Motor neuron (in vitro differentiated cells): ENCODE results near the gene RBM10. TPM values are rescaled to one million over a fixed set of nuclear protein-coding genes. Genes with fewer than 3 reads are reported as not detected.

Experiments
- ATAC-seq, 8 experiments: fragments of 200-7000 bp; cut with Tn5 transposase; replicated peaks in 6 of 8; 2 replicates each; pipeline ENCODE4 v1.8.0; 2021; ENCODE audit warnings: mild to moderate bottlenecking in 8 of 8, moderate library complexity in 8 of 8
- H3K27ac ChIP-seq, 2 donors: fragments of 250-450 bp; sonication (Bioruptor Pico); 2 replicates each; pipeline ENCODE4 v1.9.0; 2021; ENCODE audit warnings: antibody characterized with exemption in 2 of 2, mild to moderate bottlenecking in 2 of 2, moderate library complexity in 1 of 2
- H3K4me1 ChIP-seq, 2 donors: fragments of 250-450 bp; sonication (Bioruptor Pico); replicated peaks in 1 of 2; 2 replicates each; pipeline ENCODE4 v1.6.1; 2021; ENCODE audit warnings: antibody characterized with exemption in 2 of 2, mild to moderate bottlenecking in 2 of 2, moderate library complexity in 1 of 2
- H3K4me3 ChIP-seq, 5 donors: fragments of 250-450 bp; sonication (Bioruptor Pico); 2 replicates each; pipeline ENCODE4 v1.9.0; 2021; ENCODE audit warnings: antibody characterized with exemption in 5 of 5, mild to moderate bottlenecking in 5 of 5, moderate library complexity in 4 of 5
- WGBS, 10 experiments: fragments of 450-650 bp; shearing (Covaris generic); methylation state at CpG; one replicate each; pipeline ENCODE4 v1.0.0; 2022; 5-methylcytosine and 5-hydroxymethylcytosine counted together
- in situ Hi-C, 9 experiments: fragments of 400-800 bp; cut with MboI; loops; one replicate each; pipeline ENCODE4 v1.15.0; 2021; ENCODE audit warnings: low sequenced_read_pairs in 9 of 9, low pct_unique_long_range_greater_than_20kb in 2 of 9; ENCODE audit not compliant: unreplicated experiment in 9 of 9
- total RNA-seq, 8 experiments: library from RNA; unstranded; fragments of 300-600 nt; gene quantifications; 2 replicates each; pipeline versions ENCODE4 v1.2.3 to v1.2.4, GENCODE V29; 2022

RBM10 gene
- total RNA-seq, 8 experiments from 2014 or later: 32.8 to 64.9 (median 39.9) TPM

DNA sequence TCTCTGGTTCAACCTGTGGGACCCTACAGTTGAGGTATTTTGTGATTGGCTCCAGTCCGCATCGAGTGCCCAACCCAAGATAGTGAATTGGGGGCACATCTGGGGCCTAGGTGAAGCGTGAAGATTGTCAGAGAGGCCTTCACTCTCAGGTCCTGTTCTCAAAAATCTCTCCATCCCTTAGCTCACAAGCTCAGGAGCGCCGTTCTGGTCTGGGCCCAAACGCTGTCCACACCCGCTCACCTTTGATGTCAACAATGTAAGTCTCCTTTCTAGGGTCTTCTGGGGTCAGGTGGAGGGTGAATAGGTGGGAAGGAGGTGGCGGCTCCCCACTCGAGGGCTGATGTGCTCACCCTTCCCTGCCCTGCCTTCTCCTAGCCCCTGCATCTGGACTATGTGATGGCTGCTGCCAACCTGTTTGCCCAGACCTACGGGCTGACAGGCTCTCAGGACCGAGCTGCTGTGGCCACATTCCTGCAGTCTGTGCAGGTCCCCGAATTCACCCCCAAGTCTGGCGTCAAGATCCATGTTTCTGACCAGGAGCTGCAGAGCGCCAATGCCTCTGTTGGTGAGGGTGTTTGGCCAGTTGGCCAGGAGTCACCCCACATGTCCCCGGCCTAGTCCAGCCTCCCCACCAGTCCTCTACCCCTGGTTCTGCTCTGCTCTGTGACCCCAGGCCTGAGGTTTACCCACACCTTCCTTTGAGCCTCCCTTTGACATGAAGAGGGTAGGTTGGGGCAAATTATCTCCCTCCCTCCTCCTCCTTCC is 65.8 kb downstream of the RBM10 start:
- 100% methylated on average over 1 to 5 of the region's 15 CpGs; no CpG with 5 or more reads in 8 of the 10 experiments for WGBS, 10 experiments
- ATAC-seq: no peak
- in situ Hi-C loops: loop anchor here in 6 of 9 experiments (25.0 kb wide), 2 partner anchors 176 to 301 kb away; no protein-coding TSS in a partner anchor

GRCh38 chrX:47212381-47213293 is 67.6 kb downstream of the RBM10 start:
- Histone ChIP-seq H3K27ac (no peak overlapping the region), H3K4me1 (peaks cover 7 to 9% of the 10 kb centered on the region in 2 donors), H3K4me3 (no peak overlapping the region)
- 20 to 100% (median 98%) methylated on average over 1 to 8 of the region's 12 CpGs; no CpG with 5 or more reads in 4 of the 10 experiments for WGBS, 10 experiments
- in situ Hi-C loops: loop anchor here in 6 of 9 experiments (25.0 kb wide), 2 partner anchors 175 to 300 kb away; no protein-coding TSS in a partner anchor
- no peak for ATAC-seq

More for the DNA sequence above, 65.8 kb downstream of the RBM10 start:
- H3K4me3 ChIP-seq: no peak overlapping the region
- no peaks in the 10 kb centered on the region for H3K4me1 ChIP-seq
- no peak overlapping the region for H3K27ac ChIP-seq

DNA sequence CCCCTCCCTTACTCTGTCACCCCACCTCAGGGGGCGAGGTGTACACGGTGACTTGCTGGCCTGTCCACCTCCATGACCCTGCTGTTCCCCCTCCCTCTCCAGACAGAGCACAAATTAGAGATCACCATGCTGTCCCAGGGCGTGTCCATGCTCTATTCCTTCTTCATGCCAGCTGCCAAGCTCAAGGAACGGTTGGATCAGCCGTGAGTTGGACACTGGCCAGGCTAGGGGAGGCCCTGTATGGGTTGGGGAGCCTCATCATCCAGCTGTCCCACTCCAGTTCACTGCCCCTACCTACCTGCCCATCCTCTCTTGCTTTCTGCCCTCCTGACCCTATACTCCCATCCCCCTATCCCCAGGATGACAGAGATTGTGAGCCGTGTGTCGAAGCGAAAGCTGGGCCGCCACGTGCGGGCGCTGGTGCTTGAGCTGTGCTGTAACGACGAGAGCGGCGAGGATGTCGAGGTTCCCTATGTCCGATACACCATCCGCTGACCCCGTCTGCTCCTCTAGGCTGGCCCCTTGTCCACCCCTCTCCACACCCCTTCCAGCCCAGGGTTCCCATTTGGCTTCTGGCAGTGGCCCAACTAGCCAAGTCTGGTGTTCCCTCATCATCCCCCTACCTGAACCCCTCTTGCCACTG is 69.5 kb downstream of the RBM10 start:
- WGBS, 10 experiments: 98% methylated on average over 11 of the region's 20 CpGs; no CpG with 5 or more reads in 9 of the 10 experiments
- in situ Hi-C loops: loop anchor here in 6 of 9 experiments (25.0 kb wide), 2 partner anchors 173 to 298 kb away; no protein-coding TSS in a partner anchor
- Histone ChIP-seq H3K4me3 (no peak overlapping the region), H3K4me1 (peaks cover 7 to 9% of the 10 kb centered on the region in 2 donors), H3K27ac (no peak overlapping the region)
- ATAC-seq: no peak

DNA sequence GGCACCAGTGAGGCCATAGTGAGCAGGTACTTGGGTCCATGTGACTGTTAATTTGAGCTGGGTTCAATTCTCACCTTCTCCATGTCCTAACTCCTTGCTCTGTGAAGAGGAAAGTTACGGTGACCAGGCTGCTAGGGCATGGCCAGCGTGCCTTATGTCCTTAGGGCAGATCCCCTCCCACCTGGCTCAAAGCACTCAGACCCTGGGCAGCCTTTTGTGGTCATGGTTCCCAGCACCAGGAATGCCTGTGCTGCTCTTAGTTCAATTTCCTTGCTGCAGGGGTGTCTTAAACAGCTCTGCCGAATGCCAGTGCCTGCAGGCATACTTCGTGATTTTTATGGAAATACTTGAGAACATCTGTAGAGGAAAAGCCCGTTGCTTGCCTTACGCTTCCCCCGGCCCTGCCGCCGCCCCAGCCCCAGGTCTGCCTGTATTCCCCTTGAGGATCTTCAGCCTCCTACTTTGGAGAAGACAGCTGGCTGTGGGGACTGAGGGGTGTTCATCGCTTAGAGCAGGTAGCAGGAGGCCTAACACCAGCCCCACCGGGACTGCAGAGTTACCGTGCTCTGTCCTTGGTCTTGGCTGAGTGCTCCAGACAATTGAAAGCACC is 70.4 kb downstream of the RBM10 start:
- WGBS, 10 experiments: 94% methylated on average over 12 of the region's 12 CpGs; no CpG with 5 or more reads in 9 of the 10 experiments
- no peak overlapping the region for H3K4me3 ChIP-seq
- in situ Hi-C loops: loop anchor here in 6 of 9 experiments (25.0 kb wide), 2 partner anchors 172 to 297 kb away; no protein-coding TSS in a partner anchor
- peaks cover 13 to 15% of the 10 kb centered on the region in 2 donors for H3K4me1 ChIP-seq
- ATAC-seq: no peak
- no peak overlapping the region for H3K27ac ChIP-seq

DNA sequence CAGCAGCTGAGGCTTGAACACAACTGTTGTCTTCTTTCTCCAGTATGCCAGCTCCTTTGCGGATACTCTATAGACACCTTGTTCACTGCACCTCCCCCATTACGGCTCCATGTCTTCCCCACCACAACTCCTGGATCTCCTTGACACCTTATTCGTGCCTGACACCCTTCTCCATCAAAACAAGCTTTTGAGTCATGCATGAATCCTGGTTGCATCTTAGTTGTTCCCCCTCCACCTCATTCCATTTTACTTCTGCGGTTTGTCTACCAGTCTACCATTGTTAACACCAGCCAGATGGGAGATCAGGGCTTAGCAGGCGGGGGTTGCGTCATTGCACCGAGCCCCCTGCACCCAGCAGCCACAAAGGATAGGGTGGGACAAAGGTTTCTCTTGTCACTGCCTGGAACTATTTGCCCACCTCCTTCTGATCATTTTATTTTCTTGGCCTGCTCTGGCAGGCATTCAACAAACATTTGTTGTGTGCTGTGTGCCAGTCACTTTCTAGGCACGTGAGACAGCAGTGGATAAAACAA is 71.4 kb downstream of the RBM10 start:
- in situ Hi-C loops: loop anchor here in 6 of 9 experiments (25.0 kb wide), 2 partner anchors 171 to 296 kb away; no protein-coding TSS in a partner anchor
- H3K4me3 ChIP-seq: no peak overlapping the region
- ATAC-seq: no peak
- H3K4me1 ChIP-seq: peaks cover 16 to 19% of the 10 kb centered on the region in 2 donors
- H3K27ac ChIP-seq: peak overlapping the region; percentile 71 to 83
- 82 to 100% (median 83%) methylated on average over 2 to 7 of the region's 8 CpGs; no CpG with 5 or more reads in 7 of the 10 experiments for WGBS, 10 experiments

DNA sequence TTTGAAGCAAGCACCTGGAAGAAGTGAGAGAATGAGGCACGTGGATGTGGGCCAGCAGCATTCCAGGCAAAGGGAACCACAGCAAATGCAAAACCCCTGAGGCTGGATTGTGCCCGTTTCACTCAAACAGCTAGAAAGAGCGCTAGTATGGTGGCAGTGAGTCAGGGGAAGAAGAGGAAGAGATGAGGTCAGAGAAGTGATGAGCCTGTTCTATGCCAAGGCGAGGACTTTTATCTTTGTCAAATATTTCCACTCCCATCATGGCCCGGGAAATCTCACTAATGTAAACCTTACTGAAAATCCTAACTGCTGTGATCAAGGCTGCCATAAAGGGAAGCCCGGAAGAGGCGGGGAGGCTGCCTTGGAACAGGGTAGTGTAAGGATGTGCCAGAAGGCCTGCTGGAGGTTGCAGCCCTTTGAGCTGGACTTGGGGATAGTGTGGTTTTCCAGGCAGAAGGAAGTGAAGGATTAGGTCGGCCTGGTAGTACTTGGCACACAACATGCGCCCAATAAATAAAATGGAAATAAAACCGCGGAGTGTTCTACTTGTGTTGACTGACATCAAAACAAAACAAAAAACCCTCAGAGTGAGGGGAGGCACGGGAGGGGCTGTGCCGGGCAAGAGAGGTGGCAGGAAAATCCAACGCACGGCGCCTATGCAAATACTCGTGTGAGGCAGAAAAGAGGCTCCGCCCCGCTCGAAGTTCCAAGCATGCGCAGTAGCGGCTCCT is 72.3 kb downstream of the RBM10 start:
- Histone ChIP-seq H3K4me1 (peaks cover 16 to 19% of the 10 kb centered on the region in 2 donors), H3K27ac (peak overlapping the region; percentile 71 to 83), H3K4me3 (peak overlapping the region; percentile 14 to 29 (median 21))
- in situ Hi-C loops: loop anchor here in 6 of 9 experiments (25.0 kb wide), 2 partner anchors 170 to 295 kb away; no protein-coding TSS in a partner anchor
- WGBS, 10 experiments: 0 to 42% (median 11%) methylated on average over 1 to 10 of the region's 22 CpGs; no CpG with 5 or more reads in 5 of the 10 experiments
- peak; percentile 3 to 18 (median 12) for ATAC-seq

DNA sequence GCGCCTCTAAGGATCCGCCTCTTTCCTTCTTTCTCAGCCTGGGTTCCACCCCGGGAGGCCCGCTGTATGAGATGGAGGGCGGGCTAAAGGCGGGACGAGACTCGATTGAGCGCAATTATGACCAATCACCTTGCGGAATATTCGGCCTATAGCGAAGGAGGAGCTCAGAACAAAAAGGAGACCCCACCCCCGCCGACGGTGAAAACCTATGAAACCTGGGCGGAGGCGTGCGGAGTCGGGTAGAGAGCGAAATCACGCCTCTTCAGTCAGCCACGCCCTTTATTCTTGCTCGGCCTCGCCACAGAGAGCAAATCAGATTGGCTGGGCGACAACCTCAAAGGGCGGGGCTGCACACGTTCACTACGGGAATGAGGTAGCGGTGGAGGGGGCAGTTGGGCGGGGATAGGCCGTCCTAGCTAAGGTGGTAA is 72.8 kb downstream of the RBM10 start:
- WGBS, 10 experiments: 0% methylated on average over 2 to 4 of the region's 31 CpGs; no CpG with 5 or more reads in 8 of the 10 experiments
- ATAC-seq: peak; percentile 61 to 89 (median 86)
- peaks cover 16 to 19% of the 10 kb centered on the region in 2 donors for H3K4me1 ChIP-seq
- in situ Hi-C loops: loop anchor here in 6 of 9 experiments (25.0 kb wide), 2 partner anchors 169 to 294 kb away; no protein-coding TSS in a partner anchor
- H3K27ac ChIP-seq: peak overlapping the region; percentile 99 to 100
- H3K4me3 ChIP-seq: peak overlapping the region; percentile 71 to 97 (median 80)

DNA sequence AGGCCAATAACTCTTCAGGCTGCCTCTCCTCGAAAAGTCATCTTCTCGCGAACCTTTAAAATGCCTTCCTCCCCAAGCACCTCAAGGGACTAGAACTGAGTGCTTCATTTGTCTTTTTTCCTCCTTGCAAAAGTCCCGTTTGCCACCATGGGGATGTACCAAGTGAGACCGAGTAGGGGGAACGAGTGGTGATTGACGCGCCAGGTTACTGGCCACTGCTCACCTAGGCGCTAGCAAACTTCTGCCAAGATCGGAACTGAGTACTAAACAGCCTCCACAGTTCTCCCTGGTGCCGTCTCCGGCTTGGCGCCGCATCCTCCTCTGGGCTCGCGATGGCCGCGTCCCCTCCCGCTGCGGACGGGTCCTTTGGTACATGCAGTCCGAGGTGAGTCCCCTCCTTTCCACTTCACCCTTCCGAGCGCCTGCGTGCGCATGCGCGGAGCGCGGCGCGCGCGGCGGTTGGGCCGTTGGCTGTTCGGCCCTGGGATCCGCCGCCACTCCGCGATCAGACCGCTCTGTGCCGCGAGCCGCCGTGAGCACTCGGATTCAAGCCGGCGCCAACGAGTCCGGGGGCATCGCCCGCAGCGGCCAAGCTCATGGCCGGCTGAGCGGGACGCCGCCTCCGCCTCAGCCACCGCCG is 73.4 kb downstream of the RBM10 start, which contains the start of gene CDK16:
Gene CDK16, plus strand, starts transcription at position 402 of the 640 bp plus-strand sequence. CDS start 4,877 bp downstream, outside the sequence.
- WGBS, 10 experiments: 0% methylated on average over 5 to 6 of the region's 61 CpGs; no CpG with 5 or more reads in 8 of the 10 experiments
- peaks cover 16 to 19% of the 10 kb centered on the region in 2 donors for H3K4me1 ChIP-seq
- H3K4me3 ChIP-seq: peak within 1 kb of the TSS; percentile 71 to 97 (median 80)
- H3K27ac ChIP-seq: peak within 1 kb of the TSS; percentile 99 to 100
- peak; percentile 17 to 61 (median 46) for ATAC-seq
- in situ Hi-C loops: loop anchor here in 6 of 9 experiments (25.0 kb wide), 2 partner anchors 169 to 294 kb away; no protein-coding TSS in a partner anchor

- Histone ChIP-seq H3K27ac (peak overlapping the region; percentile 99 to 100), H3K4me3 (peak overlapping the region; percentile 71 to 97 (median 80)), H3K4me1 (peaks cover 16 to 19% of the 10 kb centered on the region in 2 donors)
- peak in 6 of 8 experiments; percentile 0 to 17 (median 5) for ATAC-seq
- in situ Hi-C loops: loop anchor here in 6 of 9 experiments (25.0 kb wide), 2 partner anchors 168 to 293 kb away; no protein-coding TSS in a partner anchor
- no CpG with 5 or more reads among the region's 60 CpGs for WGBS, 10 experiments
Measured at GRCh38 chrX:47218920-47219815, 74.1 kb downstream of the RBM10 start.

- 73% methylated on average over 3 of the region's 4 CpGs; no CpG with 5 or more reads in 9 of the 10 experiments for WGBS, 10 experiments
- Histone ChIP-seq H3K4me1 (peaks cover 14 to 19% of the 10 kb centered on the region in 2 donors), H3K27ac (no peak overlapping the region), H3K4me3 (no peak overlapping the region)
- no peak for ATAC-seq
- in situ Hi-C loops: loop anchor here in 6 of 9 experiments (25.0 kb wide), 2 partner anchors 166 to 291 kb away; no protein-coding TSS in a partner anchor
Measured at GRCh38 chrX:47221756-47222155, 76.7 kb downstream of the RBM10 start.
